ENCODE measurements around the gene KRTCAP2.
"Not testable (repeated sequence)": the region's sequence is repeated elsewhere in the genome, so short reads cannot be mapped to it uniquely, and the experiment has no call there.

Gene KRTCAP2

GRCh38 chr1:155167166-155168104 is 5.7 kb downstream of the KRTCAP2 start:
- peak; percentile 91 for DNase-seq

DNA sequence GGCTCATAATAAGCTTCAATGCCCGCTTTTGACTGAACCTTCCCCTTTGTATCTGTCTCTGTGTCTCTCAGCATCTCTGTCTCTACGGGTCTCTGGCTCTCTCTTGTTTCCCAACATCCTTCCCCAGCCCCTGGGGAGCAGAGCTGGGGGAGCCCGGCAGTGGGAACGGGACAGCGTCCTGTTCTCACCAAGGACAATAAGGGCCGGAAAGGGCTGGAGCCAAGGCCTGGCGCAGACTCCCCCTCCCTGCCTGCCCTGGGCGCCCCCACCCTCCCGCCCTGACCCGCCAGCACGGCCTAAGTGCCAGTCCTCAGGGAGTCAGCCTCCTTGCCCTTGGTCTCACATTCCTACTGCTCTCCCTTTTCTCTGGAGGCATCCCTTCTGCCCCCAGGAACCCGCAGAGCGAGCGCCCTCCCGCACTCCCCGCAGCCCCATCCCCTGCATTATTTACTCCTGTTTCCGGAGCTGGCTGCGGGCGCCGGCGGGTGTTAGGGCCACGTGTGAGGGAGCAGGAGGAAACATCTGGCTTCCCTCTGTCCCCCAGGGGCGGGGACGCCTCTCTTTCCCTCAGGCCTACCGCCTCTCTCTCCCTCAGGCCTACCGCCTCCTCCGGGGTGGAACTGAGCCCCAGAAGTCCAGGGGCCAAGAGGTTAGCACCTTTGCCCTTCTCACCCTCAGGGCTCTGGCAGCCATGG is 6.5 kb downstream of the KRTCAP2 start:
- DNase-seq, result peak; percentile 73

DNA sequence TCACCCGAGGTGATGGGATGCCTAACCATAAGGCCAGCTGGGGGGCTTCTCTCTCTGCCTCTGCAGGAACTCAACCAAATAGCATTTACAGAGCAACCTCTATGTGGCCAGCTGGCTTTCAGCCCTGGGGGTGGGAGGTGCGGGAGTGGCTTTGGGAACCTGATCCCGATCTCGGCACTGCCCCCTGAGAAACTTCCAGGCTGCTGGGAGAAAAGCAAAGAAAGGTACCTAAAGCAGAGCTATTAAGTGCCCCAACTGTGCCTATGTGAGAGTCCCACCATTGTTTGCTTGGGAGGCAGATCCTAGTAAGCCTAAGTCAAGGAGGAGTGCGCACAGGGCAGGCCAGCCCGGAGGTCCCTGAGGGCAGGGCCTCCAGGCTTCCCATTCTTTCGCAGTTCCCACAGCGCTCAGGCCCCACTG is 7.0 kb downstream of the KRTCAP2 start:
- no peak for DNase-seq

- DNase-seq, result not testable (repeated sequence)
Measured at GRCh38 chr1:155164625-155165024, 8.5 kb downstream of the KRTCAP2 start.

DNA sequence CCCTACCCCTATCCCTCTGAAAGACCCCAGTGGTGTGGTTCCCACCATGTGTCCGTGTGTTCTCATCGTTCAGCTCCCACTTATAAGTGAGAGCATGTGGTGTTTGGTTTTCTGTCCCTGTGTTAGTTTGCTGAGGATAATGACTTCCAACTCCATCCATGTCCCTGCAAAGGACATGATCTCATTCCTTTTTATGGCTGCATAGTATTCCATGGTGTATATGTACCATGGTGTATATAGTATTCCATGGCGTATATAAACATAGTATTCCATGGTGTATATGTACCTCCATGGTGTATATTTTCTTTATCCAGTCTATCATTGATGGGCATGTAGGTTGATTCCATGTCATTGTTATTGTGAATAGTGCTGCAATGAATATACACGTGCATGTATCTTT is 9.3 kb downstream of the KRTCAP2 start:
- not testable (repeated sequence) for DNase-seq

- not testable (repeated sequence) for DNase-seq
Measured at GRCh38 chr1:155162631-155163030, 10.5 kb downstream of the KRTCAP2 start.

- DNase-seq, result no peak
Measured at GRCh38 chr1:155160128-155160527, 13.0 kb downstream of the KRTCAP2 start.

- no peak for DNase-seq
Measured at GRCh38 chr1:155158991-155159390, 14.1 kb downstream of the KRTCAP2 start.

GRCh38 chr1:155155996-155156643 is 17.0 kb downstream of the KRTCAP2 start:
- not testable (repeated sequence) for DNase-seq

DNA sequence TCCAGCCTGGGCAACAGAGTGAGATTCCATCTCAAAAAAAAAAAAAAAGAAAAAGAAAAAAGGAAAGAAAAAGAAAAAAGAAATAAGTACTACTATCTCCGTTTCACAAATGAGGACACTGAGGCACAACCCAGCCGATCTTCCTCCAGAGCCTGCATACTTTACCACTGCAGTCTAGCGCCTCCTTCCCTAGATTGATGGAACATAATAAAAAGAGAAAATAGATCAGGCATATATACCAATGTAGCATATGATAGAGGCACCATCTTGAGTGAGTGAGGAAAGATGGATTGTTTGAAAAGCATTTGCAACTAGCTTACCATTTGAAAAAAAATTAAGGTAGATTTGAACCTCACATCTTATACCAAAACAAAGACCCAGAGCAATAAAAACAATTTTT is 27.6 kb downstream of the KRTCAP2 start:
- no peak for DNase-seq

- no peak for DNase-seq
Measured at GRCh38 chr1:155141749-155142148, 31.4 kb downstream of the KRTCAP2 start.

GRCh38 chr1:155140630-155140953 is 32.5 kb downstream of the KRTCAP2 start:
- no peak for DNase-seq

DNA sequence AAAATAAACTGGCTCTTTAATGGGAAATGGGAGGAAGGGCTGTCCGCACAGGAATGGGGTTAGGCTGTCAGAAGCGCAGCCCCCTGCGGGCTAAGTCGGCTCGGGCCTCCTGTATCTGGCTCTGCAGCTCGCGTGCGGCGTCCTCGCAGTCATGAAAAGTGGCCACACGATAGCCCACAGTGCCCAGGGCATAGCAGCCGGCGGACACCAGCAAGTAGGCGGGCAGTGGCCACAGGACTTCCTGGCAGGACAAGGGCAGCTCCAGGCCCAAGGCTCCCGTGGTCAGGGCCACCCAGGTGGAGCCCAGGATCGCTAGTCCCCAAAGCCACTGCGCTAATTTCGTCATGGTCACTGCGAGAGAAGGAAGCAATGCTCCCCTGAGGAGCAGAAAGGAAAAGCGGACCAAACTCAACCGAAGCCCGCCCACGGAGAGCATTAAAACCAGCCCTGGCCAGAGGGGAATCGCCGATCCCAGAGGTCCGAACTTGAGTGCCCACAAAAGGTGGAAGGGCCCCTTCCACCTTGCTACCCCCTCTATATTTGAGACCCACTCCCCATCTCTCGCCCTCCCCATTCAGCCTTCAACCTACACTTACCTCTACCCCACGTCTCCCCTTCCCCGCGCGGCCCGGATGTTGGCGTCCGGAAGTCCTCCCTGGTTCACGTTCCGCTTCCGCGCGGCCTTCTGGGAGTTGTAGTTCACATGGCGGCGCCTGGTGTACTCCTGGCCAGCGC is 33.0 kb downstream of the KRTCAP2 start, which contains the start of gene DPM3:
Gene DPM3, minus strand, starts transcription at position 637 of the 735 bp plus-strand sequence. Its CDS starts 291 bp downstream, at position 346.
- peak; percentile 93 for DNase-seq

DNA sequence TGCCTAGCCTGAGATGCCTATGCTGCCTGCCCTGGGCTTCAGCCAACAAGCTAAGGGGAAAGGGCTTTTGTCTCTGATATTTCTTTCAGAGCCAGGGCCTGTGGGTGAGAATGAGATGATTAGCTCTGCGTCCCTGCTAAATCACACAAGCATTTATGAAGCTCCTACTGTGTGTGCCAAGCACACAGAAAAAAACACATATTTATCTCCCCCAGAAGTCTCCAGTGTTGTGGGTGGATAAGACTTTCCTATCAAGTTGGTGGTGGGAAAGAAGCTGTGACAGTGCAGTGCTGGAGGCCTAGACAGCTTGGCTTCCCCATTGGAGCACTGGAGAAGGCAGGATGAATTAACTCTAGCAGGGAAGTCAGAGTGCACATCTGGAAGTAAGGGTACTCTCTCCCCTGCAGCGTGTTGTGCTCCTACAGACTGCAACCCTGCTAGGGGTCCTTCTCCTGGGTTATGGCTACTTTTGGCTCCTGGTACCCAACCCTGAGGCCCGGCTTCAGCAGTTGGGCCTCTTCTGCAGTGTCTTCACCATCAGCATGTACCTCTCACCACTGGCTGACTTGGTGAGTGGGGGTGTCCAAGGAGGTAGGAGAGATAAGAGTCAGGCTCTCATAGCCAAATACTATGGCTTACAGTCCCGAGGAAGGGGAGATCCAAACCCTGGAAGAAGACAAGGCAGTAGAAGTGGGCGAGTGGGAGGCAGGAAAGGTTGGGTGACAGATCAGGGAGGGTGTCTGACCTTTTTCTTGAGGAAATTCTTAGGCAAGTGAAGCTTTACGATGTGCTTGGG is 35.8 kb downstream of the KRTCAP2 start:
- DNase-seq, result no peak

DNA sequence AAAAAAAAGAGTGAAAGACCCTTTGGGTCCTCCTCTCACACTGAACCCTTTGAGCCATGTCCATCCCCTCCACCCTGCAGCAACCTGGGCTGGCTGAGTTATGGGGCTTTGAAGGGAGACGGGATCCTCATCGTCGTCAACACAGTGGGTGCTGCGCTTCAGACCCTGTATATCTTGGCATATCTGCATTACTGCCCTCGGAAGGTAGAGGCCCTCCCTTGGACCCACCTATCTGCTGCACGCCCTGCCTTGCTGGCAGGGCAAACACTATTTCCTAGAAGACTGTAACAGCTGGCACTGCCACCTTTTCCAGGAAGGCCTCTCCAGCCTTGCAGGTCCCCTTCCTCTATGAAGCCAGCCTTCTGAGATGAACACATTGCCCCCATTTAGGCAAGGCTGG is 36.4 kb downstream of the KRTCAP2 start:
- DNase-seq, result peak; percentile 24

GRCh38 chr1:155135415-155136028 is 37.6 kb downstream of the KRTCAP2 start, which contains the start of gene SLC50A1:
Gene SLC50A1 (plus strand): TSS chr1:155135852. CDS start chr1:155135912, 60 bp downstream.
- peak; percentile 96 for DNase-seq

DNA sequence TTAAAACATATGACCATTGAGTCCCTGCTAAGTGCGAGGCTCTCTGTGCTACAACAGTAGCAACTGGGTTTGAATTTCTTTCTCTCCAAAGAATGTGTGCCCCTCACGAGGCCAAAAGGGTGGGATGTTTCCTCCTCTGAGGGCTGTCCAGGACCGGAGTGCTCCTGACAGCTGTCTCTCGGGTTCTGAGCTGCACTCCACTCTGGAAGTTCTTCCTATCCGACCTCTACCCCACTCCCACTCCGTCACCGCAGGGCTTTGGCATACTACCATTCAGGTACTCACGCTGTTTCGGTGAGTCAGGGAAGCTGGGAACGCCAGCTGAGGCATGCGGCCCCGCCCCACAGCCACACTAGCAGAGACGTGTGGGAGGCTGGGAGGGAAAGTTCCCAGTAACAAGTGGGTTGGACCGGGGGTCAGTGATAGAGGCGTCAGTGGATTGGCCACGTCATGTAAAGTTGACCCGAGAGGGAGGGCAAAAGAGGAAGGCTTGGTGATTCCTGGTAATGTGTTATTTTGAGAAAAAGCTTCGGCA is 38.2 kb downstream of the KRTCAP2 start:
- DNase-seq, result no peak

GRCh38 chr1:155134322-155134721 is 38.8 kb downstream of the KRTCAP2 start:
- DNase-seq, result no peak

DNA sequence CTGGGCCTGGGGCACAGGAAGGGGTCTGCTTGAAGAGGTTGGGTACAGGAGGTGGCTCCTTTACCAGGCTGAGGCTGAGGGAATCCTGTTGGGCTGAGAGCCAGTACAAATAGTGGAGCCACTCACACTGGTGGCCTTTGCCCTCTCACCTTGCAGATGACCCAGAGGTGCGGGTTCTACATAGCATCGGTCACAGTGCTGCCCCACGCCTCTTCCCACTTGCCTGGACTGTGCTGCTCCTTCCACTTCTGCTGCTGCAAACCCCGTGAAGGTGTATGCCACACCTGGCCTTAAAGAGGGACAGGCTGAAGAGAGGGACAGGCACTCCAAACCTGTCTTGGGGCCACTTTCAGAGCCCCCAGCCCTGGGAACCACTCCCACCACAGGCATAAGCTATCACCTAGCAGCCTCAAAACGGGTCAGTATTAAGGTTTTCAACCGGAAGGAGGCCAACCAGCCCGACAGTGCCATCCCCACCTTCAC is 39.3 kb downstream of the KRTCAP2 start:
- no peak for DNase-seq

- no peak for DNase-seq
Measured at GRCh38 chr1:155131856-155132255, 41.2 kb downstream of the KRTCAP2 start.

GRCh38 chr1:155131285-155131684 is 41.8 kb downstream of the KRTCAP2 start:
- no peak for DNase-seq
